Uterus (tissue), 4 donors: ENCODE data around the gene EIF1. TPM values are rescaled to one million over a fixed set of nuclear protein-coding genes. Genes with fewer than 3 reads are reported as not detected.
"Not testable (repeated sequence)": the region's sequence is repeated elsewhere in the genome, so short reads cannot be mapped to it uniquely, and the experiment has no call there.

Source experiments
- DNase-seq, 2 donors: peaks; one replicate each; pipeline ENCODE4 v3.0.0-alpha.2; 2019 to 2020
- H3K27ac ChIP-seq, 2 donors: fragments of 200-600 bp; sonication (generic); 1 replicate in 1 of 2; 2 replicates in 1 of 2; pipeline ENCODE4 v1.5.1; 2016 to 2018
- H3K27me3 ChIP-seq, 2 donors: fragments of 200-600 bp; sonication (generic); one replicate each; pipeline ENCODE4 v1.5.1; 2018 to 2019; ENCODE audit warnings: control low read depth in 1 of 2
- H3K36me3 ChIP-seq, 2 donors: fragments of 200-600 bp; sonication (generic); one replicate each; pipeline ENCODE4 v1.5.1; 2019; ENCODE audit warnings: control low read depth in 1 of 2
- H3K4me1 ChIP-seq, 2 donors: fragments of 200-600 bp; sonication (generic); one replicate each; pipeline ENCODE4 v1.5.1; 2018 to 2019; ENCODE audit warnings: control low read depth in 1 of 2
- H3K4me3 ChIP-seq, 2 donors: fragments of 200-600 bp; sonication (generic); 1 replicate in 1 of 2; 2 replicates in 1 of 2; pipeline ENCODE4 v1.5.1; 2018 to 2019; ENCODE audit warnings: mild to moderate bottlenecking in 1 of 2
- H3K9me3 ChIP-seq, 2 donors: fragments of 200-600 bp; sonication (generic); one replicate each; pipeline ENCODE4 v1.5.1; 2019; ENCODE audit warnings: control low read depth in 1 of 2
- POLR2A ChIP-seq, 2 donors: fragments of 450-650 bp; IDR thresholded peaks; one replicate each; pipeline ENCODE4 v1.6.1; 2016; ENCODE audit warnings: antibody characterized with exemption in 2 of 2, mild to moderate bottlenecking in 1 of 2, moderate library complexity in 1 of 2
- intact Hi-C: fragments of 100-400 bp; cut with DNase I; formaldehyde crosslinking; loops from one replicate; pipeline ENCODE4 v1.15.1; 2023; ENCODE audit warnings: low total_unique reads
- total RNA-seq, 4 donors: library from RNA; depleted of rRNA in 3 of 4; stranded (reverse); fragments of >200 nt in 3 of 4; gene quantifications; one replicate each; pipeline versions ENCODE4 v1.1.0 to v1.2.4, GENCODE V29; 2014 to 2023
- TF ChIP-seq, protein P1 (sequence below), 4 experiments: fragments of 200-600 bp in 2 of 4; fragments of 450-650 bp in 2 of 4; sonication (generic) in 2 of 4; IDR thresholded peaks; one replicate each; pipeline ENCODE4 v1.5.1; 2016 to 2019; ENCODE audit warnings: antibody characterized with exemption in 4 of 4, mild to moderate bottlenecking in 2 of 4, moderate library complexity in 1 of 4
- donor health status: DM: yes; HTN: yes; CAD: no.

Gene EIF1
- 100 to 1,000 TPM in 3 of 4 donors, 10 to 100 TPM in 1; 83.5 to 796 (median 199) TPM for total RNA-seq

DNA sequence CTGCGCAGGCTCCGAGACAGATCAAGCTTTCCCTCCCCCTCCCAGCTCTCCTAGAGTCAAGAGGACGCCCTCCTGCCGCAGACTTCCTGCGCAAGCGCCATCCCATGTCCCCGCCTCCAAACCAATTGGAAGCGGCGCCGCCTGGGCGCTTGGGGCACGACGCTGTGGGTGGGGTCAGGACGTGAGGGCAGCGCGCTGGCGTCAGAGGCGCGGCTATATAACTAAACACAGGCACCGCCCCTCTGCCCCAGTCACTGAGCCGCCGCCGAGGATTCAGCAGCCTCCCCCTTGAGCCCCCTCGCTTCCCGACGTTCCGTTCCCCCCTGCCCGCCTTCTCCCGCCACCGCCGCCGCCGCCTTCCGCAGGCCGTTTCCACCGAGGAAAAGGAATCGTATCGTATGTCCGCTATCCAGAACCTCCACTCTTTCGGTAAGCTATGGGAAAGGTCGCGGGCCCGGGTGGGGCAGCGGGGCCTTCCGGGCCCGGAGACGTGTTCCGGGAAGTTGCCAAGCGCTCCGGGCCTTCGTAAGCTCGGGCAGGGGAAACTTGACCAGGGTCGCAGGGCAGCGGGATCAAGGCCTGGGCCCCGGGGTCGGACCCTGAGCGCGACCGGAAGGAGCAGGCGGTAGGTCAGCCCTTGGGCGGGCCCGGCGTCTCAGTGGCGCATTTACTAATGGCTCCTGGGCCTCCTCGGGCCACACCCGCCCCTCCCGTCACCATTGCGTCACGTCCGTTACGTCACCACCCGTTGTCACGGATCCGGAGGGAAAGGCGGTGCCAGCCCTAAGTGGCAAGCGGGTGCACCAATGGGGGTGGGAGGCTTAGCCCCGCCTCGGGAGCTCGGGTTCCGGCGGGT is at the start of gene EIF1:
TSS of gene EIF1 (plus strand) at position 245 of the 856 bp plus-strand sequence. CDS start at position 399, 154 bp downstream.
- intact Hi-C loops: no loop called here
- peak; percentile 100 for DNase-seq
- Histone ChIP-seq H3K4me3 (peak within 1 kb of the TSS; percentile 90 to 99), H3K36me3 (no peaks in the 10 kb centered on the region), H3K4me1 (peaks cover 0 to 9% of the 10 kb centered on the region in 2 donors), H3K27ac (peak within 1 kb of the TSS; percentile 100), H3K9me3 (no peaks in the 10 kb centered on the region), H3K27me3 (no peaks in the 10 kb centered on the region)
- TF ChIP-seq, protein P1, sequence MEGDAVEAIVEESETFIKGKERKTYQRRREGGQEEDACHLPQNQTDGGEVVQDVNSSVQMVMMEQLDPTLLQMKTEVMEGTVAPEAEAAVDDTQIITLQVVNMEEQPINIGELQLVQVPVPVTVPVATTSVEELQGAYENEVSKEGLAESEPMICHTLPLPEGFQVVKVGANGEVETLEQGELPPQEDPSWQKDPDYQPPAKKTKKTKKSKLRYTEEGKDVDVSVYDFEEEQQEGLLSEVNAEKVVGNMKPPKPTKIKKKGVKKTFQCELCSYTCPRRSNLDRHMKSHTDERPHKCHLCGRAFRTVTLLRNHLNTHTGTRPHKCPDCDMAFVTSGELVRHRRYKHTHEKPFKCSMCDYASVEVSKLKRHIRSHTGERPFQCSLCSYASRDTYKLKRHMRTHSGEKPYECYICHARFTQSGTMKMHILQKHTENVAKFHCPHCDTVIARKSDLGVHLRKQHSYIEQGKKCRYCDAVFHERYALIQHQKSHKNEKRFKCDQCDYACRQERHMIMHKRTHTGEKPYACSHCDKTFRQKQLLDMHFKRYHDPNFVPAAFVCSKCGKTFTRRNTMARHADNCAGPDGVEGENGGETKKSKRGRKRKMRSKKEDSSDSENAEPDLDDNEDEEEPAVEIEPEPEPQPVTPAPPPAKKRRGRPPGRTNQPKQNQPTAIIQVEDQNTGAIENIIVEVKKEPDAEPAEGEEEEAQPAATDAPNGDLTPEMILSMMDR (IDR thresholded peaks at IDR 0.05): peak in 2 of 4 experiments; percentile 17 to 26
- peak; percentile 96 to 100 for TF ChIP-seq POLR2A (IDR thresholded peaks at IDR 0.05)

GRCh38 chr17:41638941-41639340 is 49.7 kb upstream of the EIF1 start:
- H3K27me3 ChIP-seq: no peaks in the 10 kb centered on the region
- no peaks in the 10 kb centered on the region for H3K9me3 ChIP-seq
- TF ChIP-seq POLR2A (IDR thresholded peaks at IDR 0.05): no peak
- TF ChIP-seq, protein P1 (IDR thresholded peaks at IDR 0.05): no peak
- no peak overlapping the region for H3K4me3 ChIP-seq
- H3K4me1 ChIP-seq: no peaks in the 10 kb centered on the region
- no peak for DNase-seq
- no peaks in the 10 kb centered on the region for H3K36me3 ChIP-seq
- H3K27ac ChIP-seq: no peak overlapping the region
- intact Hi-C loops: no loop called here

- intact Hi-C loops: loop anchor here (10.0 kb wide), 1 partner anchor 785 kb away; no protein-coding TSS in a partner anchor
- H3K9me3 ChIP-seq: no peaks in the 10 kb centered on the region
- H3K36me3 ChIP-seq: no peaks in the 10 kb centered on the region
- H3K4me3 ChIP-seq: no peak overlapping the region
- H3K4me1 ChIP-seq: no peaks in the 10 kb centered on the region
- TF ChIP-seq POLR2A (IDR thresholded peaks at IDR 0.05): no peak
- TF ChIP-seq, protein P1 (IDR thresholded peaks at IDR 0.05): no peak
- H3K27me3 ChIP-seq: no peaks in the 10 kb centered on the region
- no peak overlapping the region for H3K27ac ChIP-seq
- no peak for DNase-seq
Observed at GRCh38 chr17:41639492-41640473, 48.9 kb upstream of the EIF1 start.

DNA sequence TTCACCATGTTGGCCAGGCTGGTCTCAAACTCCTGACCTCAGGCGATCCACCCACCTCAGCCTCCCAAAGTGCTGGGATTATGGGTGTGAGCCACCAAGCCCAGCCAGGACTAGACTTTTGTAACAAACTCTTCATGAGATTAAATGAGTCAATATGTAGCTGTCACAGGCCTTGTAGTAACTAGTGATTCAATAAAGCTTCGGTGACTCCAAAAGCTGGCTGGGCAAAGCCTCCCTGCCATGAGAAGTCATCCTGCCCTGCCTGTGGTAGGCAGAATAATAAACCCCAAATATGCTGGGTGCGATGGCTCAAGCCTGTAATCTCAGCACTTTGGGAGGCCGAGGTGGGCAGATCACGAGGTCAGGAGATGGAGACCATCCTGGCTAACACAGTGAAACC is 48.1 kb upstream of the EIF1 start:
- not testable (repeated sequence) for H3K4me3 ChIP-seq, H3K27me3 ChIP-seq, H3K4me1 ChIP-seq, H3K27ac ChIP-seq, DNase-seq, H3K36me3 ChIP-seq, H3K9me3 ChIP-seq
- intact Hi-C loops: loop anchor here (10.0 kb wide), 1 partner anchor 786 kb away; no protein-coding TSS in a partner anchor
